HEK293 (cell line): ENCODE results near the gene ACKR3.

Experiments used
- HOXA7 ChIP-seq: sonication (generic); formaldehyde crosslinking; IDR thresholded peaks from 2 replicates; pipeline ENCODE4 v1.8.1; 2022; ENCODE audit warnings: missing genetic modification reagents, borderline replicate concordance
- TCF7L2 ChIP-seq: IDR thresholded peaks from 2 replicates; pipeline ENCODE4 v1.6.1; 2011; ENCODE audit warnings: low read depth, mild to moderate bottlenecking, inconsistent platforms, low read length, moderate library complexity, borderline replicate concordance
- ZNF114 ChIP-seq: fragments of 450-650 bp; formaldehyde crosslinking; IDR thresholded peaks from 2 replicates; pipeline ENCODE4 v1.5.0; 2017; ENCODE audit warnings: missing biosample characterization, missing genetic modification characterization
- ZNF311 ChIP-seq: fragments of 450-650 bp; formaldehyde crosslinking; IDR thresholded peaks from 2 replicates; pipeline ENCODE4 v1.5.1; 2017; ENCODE audit warnings: missing biosample characterization, missing genetic modification characterization, borderline replicate concordance
- ZNF560 ChIP-seq: fragments of 450-650 bp; formaldehyde crosslinking; IDR thresholded peaks from 2 replicates; pipeline ENCODE4 v1.5.1; 2017; ENCODE audit warnings: missing biosample characterization, missing genetic modification characterization, borderline replicate concordance
- ZNF596 ChIP-seq: fragments of 450-650 bp; IDR thresholded peaks from 2 replicates; pipeline ENCODE4 v1.5.0; 2018; ENCODE audit warnings: missing biosample characterization, mild to moderate bottlenecking, missing genetic modification characterization, moderate library complexity
- ZNF747 ChIP-seq: fragments of 450-650 bp; formaldehyde crosslinking; IDR thresholded peaks from 2 replicates; pipeline ENCODE4 v1.5.1; 2016; ENCODE audit warnings: missing biosample characterization, missing genetic modification characterization
- TF ChIP-seq, protein P1 (sequence below): fragments of 450-650 bp; formaldehyde crosslinking; IDR thresholded peaks from 2 replicates; pipeline ENCODE4 v1.5.1; 2016; ENCODE audit warnings: missing biosample characterization, missing genetic modification characterization
- TF ChIP-seq, protein P2 (sequence below): fragments of 450-650 bp; formaldehyde crosslinking; IDR thresholded peaks from 2 replicates; pipeline ENCODE4 v1.5.1; 2016; ENCODE audit warnings: missing biosample characterization, missing genetic modification characterization

DNA sequence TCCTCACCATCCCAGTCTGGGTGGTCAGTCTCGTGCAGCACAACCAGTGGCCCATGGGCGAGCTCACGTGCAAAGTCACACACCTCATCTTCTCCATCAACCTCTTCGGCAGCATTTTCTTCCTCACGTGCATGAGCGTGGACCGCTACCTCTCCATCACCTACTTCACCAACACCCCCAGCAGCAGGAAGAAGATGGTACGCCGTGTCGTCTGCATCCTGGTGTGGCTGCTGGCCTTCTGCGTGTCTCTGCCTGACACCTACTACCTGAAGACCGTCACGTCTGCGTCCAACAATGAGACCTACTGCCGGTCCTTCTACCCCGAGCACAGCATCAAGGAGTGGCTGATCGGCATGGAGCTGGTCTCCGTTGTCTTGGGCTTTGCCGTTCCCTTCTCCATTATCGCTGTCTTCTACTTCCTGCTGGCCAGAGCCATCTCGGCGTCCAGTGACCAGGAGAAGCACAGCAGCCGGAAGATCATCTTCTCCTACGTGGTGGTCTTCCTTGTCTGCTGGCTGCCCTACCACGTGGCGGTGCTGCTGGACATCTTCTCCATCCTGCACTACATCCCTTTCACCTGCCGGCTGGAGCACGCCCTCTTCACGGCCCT is 11.2 kb downstream of the ACKR3 start:
- TF ChIP-seq, protein P1, sequence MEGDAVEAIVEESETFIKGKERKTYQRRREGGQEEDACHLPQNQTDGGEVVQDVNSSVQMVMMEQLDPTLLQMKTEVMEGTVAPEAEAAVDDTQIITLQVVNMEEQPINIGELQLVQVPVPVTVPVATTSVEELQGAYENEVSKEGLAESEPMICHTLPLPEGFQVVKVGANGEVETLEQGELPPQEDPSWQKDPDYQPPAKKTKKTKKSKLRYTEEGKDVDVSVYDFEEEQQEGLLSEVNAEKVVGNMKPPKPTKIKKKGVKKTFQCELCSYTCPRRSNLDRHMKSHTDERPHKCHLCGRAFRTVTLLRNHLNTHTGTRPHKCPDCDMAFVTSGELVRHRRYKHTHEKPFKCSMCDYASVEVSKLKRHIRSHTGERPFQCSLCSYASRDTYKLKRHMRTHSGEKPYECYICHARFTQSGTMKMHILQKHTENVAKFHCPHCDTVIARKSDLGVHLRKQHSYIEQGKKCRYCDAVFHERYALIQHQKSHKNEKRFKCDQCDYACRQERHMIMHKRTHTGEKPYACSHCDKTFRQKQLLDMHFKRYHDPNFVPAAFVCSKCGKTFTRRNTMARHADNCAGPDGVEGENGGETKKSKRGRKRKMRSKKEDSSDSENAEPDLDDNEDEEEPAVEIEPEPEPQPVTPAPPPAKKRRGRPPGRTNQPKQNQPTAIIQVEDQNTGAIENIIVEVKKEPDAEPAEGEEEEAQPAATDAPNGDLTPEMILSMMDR (tag by site-specific recombination): no peak
- TF ChIP-seq ZNF596 (no peak), ZNF311 (tag by site-specific recombination) (no peak), ZNF560 (tag by site-specific recombination) (no peak), ZNF114 (no peak), TCF7L2 (no peak), HOXA7 (CRISPR knock-in tag) (no peak), ZNF747 (tag by site-specific recombination) (no peak)
- TF ChIP-seq, protein P2, sequence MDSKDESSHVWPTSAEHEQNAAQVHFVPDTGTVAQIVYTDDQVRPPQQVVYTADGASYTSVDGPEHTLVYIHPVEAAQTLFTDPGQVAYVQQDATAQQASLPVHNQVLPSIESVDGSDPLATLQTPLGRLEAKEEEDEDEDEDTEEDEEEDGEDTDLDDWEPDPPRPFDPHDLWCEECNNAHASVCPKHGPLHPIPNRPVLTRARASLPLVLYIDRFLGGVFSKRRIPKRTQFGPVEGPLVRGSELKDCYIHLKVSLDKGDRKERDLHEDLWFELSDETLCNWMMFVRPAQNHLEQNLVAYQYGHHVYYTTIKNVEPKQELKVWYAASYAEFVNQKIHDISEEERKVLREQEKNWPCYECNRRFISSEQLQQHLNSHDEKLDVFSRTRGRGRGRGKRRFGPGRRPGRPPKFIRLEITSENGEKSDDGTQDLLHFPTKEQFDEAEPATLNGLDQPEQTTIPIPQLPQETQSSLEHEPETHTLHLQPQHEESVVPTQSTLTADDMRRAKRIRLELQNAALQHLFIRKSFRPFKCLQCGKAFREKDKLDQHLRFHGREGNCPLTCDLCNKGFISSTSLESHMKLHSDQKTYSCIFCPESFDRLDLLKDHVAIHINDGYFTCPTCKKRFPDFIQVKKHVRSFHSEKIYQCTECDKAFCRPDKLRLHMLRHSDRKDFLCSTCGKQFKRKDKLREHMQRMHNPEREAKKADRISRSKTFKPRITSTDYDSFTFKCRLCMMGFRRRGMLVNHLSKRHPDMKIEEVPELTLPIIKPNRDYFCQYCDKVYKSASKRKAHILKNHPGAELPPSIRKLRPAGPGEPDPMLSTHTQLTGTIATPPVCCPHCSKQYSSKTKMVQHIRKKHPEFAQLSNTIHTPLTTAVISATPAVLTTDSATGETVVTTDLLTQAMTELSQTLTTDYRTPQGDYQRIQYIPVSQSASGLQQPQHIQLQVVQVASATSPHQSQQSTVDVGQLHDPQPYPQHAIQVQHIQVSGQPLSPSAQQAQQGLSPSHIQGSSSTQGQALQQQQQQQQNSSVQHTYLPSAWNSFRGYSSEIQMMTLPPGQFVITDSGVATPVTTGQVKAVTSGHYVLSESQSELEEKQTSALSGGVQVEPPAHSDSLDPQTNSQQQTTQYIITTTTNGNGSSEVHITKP: no peak
